ENCODE data around the gene ATF7. TPM values are rescaled to one million over a fixed set of nuclear protein-coding genes. Genes with fewer than 3 reads are reported as not detected.

ATF7 gene
- polyA plus RNA-seq, 1 of the 3 experiments (the other 2 are of a cell fraction), result 12.8 TPM

GRCh38 chr12:53462935-53463334 lies 163.2 kb downstream of the ATF7 start:
- Histone ChIP-seq H3K4me3 (ENCODE audit: low read depth in 2 of 2, low read length in 1 of 2) (no peak overlapping the region), H3K9ac (no peak overlapping the region), H3K4me2 (no peak overlapping the region), H4K20me1 (ENCODE audit: insufficient read depth) (peaks cover 97% of the 10 kb centered on the region), H3K9me3 (no peaks in the 10 kb centered on the region), H3K27ac (ENCODE audit: low read depth in 2 of 2, low read length in 1 of 2) (no peak overlapping the region), H2AFZ (ENCODE audit: low read depth) (no peak overlapping the region), H3K79me2 (ENCODE audit: insufficient read depth) (peaks cover 97% of the 10 kb centered on the region), H3K27me3 (ENCODE audit: insufficient read depth) (no peaks in the 10 kb centered on the region), H3F3A (replicated peaks; ENCODE audit: insufficient read depth) (peaks cover 57% of the 10 kb centered on the region), H3K36me3 (replicated peaks in 1 of 2; ENCODE audit: control insufficient read depth in 1 of 2, insufficient read depth in 2 of 2, low read length in 1 of 2) (peaks cover 93 to 96% of the 10 kb centered on the region in 2 experiments), H3K9me2 (no peaks in the 10 kb centered on the region), H3K4me1 (ENCODE audit: control insufficient read depth in 1 of 2, insufficient read depth in 2 of 2, low read depth in 1 of 2, low read length in 1 of 2) (peaks cover 4 to 7% of the 10 kb centered on the region in 2 experiments; a peak in 2 of 4 replicates)
- TF ChIP-seq TEAD4 (IDR thresholded peaks at IDR 0.05; ENCODE audit: borderline replicate concordance, insufficient read depth) (no peak), FOXM1 (IDR thresholded peaks at IDR 0.05; ENCODE audit: low read depth) (no peak), GATA2 (CRISPR knock-in tag; IDR thresholded peaks at IDR 0.05) (no peak), RFX5 (IDR thresholded peaks at IDR 0.05; ENCODE audit: low read length) (no peak), MEF2A (IDR thresholded peaks at IDR 0.05; ENCODE audit: borderline replicate concordance, low read depth) (no peak), POLR2AphosphoS5 (IDR thresholded peaks at IDR 0.05; ENCODE audit: low read depth, low read length) (no peak)
- CTCF ChIA-PET, result no interaction called here
- POLR2A ChIA-PET, result no interaction called here
- 87% methylated on average over 3 of the region's 3 CpGs for WGBS (ENCODE audit: low lambda C conversion rate)
- DNase-seq, result no peak

DNA sequence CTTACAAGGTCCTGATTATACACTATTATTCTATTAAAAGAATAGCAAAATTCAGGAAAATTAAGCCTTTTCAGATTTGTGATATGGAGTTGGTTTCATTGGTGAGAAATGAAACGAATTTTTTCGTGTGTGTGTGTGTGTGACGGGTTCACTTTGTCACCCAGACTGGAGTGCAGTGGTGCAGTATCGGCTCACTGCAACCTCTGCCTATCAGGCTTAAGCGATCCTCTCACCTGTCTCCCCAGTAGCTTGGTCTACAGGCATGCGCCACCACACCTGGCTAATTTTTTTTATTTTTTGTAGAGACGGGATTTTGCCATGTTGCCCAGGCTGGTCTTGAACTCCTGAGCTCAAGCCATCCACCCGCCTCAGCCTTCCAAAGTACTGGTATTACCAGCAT lies 164.6 kb downstream of the ATF7 start:
- Histone ChIP-seq H3K27me3 (ENCODE audit: insufficient read depth) (no peaks in the 10 kb centered on the region), H3K9me2 (no peaks in the 10 kb centered on the region), H3K4me2 (no peak overlapping the region), H3K79me2 (ENCODE audit: insufficient read depth) (peaks cover 97% of the 10 kb centered on the region), H3K4me3 (ENCODE audit: low read depth in 2 of 2, low read length in 1 of 2) (no peak overlapping the region), H3K36me3 (replicated peaks in 1 of 2; ENCODE audit: control insufficient read depth in 1 of 2, insufficient read depth in 2 of 2, low read length in 1 of 2) (peaks cover 92 to 96% of the 10 kb centered on the region in 2 experiments), H3K4me1 (ENCODE audit: control insufficient read depth in 1 of 2, insufficient read depth in 2 of 2, low read depth in 1 of 2, low read length in 1 of 2) (peaks cover 4 to 7% of the 10 kb centered on the region in 2 experiments; a peak in 2 of 4 replicates), H3F3A (replicated peaks; ENCODE audit: insufficient read depth) (peaks cover 47% of the 10 kb centered on the region), H3K9me3 (no peaks in the 10 kb centered on the region), H2AFZ (ENCODE audit: low read depth) (no peak overlapping the region), H3K9ac (no peak overlapping the region), H3K27ac (ENCODE audit: low read depth in 2 of 2, low read length in 1 of 2) (no peak overlapping the region), H4K20me1 (ENCODE audit: insufficient read depth) (peaks cover 97% of the 10 kb centered on the region)
- WGBS (ENCODE audit: low lambda C conversion rate), result 94% methylated on average over 8 of the region's 8 CpGs
- POLR2A ChIA-PET, result interaction anchor here (0.7 to 1.7 kb wide), 4 partner anchors 12 to 20 kb away, joined by 3 to 4 read pairs (median 3); no protein-coding TSS in a partner anchor
- no peak for DNase-seq
- TF ChIP-seq, protein P1, sequence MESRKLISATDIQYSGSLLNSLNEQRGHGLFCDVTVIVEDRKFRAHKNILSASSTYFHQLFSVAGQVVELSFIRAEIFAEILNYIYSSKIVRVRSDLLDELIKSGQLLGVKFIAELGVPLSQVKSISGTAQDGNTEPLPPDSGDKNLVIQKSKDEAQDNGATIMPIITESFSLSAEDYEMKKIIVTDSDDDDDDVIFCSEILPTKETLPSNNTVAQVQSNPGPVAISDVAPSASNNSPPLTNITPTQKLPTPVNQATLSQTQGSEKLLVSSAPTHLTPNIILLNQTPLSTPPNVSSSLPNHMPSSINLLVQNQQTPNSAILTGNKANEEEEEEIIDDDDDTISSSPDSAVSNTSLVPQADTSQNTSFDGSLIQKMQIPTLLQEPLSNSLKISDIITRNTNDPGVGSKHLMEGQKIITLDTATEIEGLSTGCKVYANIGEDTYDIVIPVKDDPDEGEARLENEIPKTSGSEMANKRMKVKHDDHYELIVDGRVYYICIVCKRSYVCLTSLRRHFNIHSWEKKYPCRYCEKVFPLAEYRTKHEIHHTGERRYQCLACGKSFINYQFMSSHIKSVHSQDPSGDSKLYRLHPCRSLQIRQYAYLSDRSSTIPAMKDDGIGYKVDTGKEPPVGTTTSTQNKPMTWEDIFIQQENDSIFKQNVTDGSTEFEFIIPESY (IDR thresholded peaks at IDR 0.05; ENCODE audit: borderline replicate concordance, low read depth), result no peak
- no peak for TF ChIP-seq YY1 (IDR thresholded peaks at IDR 0.05; ENCODE audit: low read depth)
- TF ChIP-seq POLR2AphosphoS5 (IDR thresholded peaks at IDR 0.05; ENCODE audit: low read depth, low read length), result no peak
- no peak for TF ChIP-seq SIN3A (IDR thresholded peaks at IDR 0.05; ENCODE audit: borderline replicate concordance, low read depth, low read length)
- TF ChIP-seq, protein P2, sequence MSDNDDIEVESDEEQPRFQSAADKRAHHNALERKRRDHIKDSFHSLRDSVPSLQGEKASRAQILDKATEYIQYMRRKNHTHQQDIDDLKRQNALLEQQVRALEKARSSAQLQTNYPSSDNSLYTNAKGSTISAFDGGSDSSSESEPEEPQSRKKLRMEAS (IDR thresholded peaks at IDR 0.05; ENCODE audit: low read depth), result no peak
- CTCF ChIA-PET, result interaction anchor here (1.1 to 1.7 kb wide), 6 partner anchors 9 to 117 kb away, joined by 3 to 9 read pairs (median 4); no protein-coding TSS in a partner anchor

Measured in SK-N-SH (cell line).